Small intestine (tissue), 7 donors: ENCODE data around the gene PLEKHG4. TPM values are rescaled to one million over a fixed set of nuclear protein-coding genes. Genes with fewer than 3 reads are reported as not detected.

Source experiments
- DNase-seq, 2 donors: peaks; one replicate each; pipeline versions ENCODE4 v3.0.0 to v3.0.0-alpha.2; 2013
- FAIRE-seq: peaks from 2 replicates; lab custom pipeline; 2012; peaks lifted over from hg19 to GRCh38; lab: Jason Lieb, UNC
- H3K27ac ChIP-seq, 3 donors: one replicate each; pipeline ENCODE4 v1.5.1; 2013; ENCODE audit warnings: low read length in 2 of 3, mild to moderate bottlenecking in 2 of 3, control low read depth in 1 of 3, inconsistent platforms in 1 of 3, low read depth in 1 of 3, moderate library complexity in 1 of 3
- H3K27me3 ChIP-seq, 3 donors: one replicate each; pipeline ENCODE4 v1.6.1; 2013; ENCODE audit warnings: low read length in 3 of 3, inconsistent platforms in 1 of 3; ENCODE audit not compliant: control insufficient read depth in 3 of 3, insufficient read depth in 3 of 3
- H3K36me3 ChIP-seq, 3 donors: one replicate each; pipeline ENCODE4 v1.6.1; 2013; ENCODE audit warnings: low read length in 3 of 3, inconsistent platforms in 1 of 3, low read depth in 1 of 3, mild to moderate bottlenecking in 1 of 3, moderate library complexity in 1 of 3; ENCODE audit not compliant: control insufficient read depth in 3 of 3, insufficient read depth in 2 of 3
- H3K4me1 ChIP-seq, 3 donors: one replicate each; pipeline ENCODE4 v1.6.1; 2013; ENCODE audit warnings: low read length in 2 of 3, inconsistent platforms in 1 of 3, low read depth in 1 of 3, mild to moderate bottlenecking in 1 of 3, moderate library complexity in 1 of 3; ENCODE audit not compliant: control insufficient read depth in 3 of 3, insufficient read depth in 2 of 3
- H3K4me3 ChIP-seq, 3 donors: one replicate each; pipeline ENCODE4 v1.5.1; 2013; ENCODE audit warnings: low read length in 3 of 3, control low read depth in 1 of 3, inconsistent platforms in 1 of 3, low read depth in 1 of 3, mild to moderate bottlenecking in 1 of 3, moderate library complexity in 1 of 3
- H3K9me3 ChIP-seq, 2 donors: one replicate each; pipeline ENCODE4 v1.6.1; 2013; ENCODE audit warnings: low read depth in 1 of 2, low read length in 1 of 2; ENCODE audit not compliant: control insufficient read depth in 2 of 2, insufficient read depth in 1 of 2
- WGBS, 3 donors: extraction: QIAGEN DNeasy Blood & Tissue Kit; methylation state at CpG; one replicate each; pipeline ENCODE4 v1.1.7; 2013; 5-methylcytosine and 5-hydroxymethylcytosine counted together
- polyA plus RNA-seq, 4 donors: library from polyadenylated mRNA; stranded (reverse) in 3 of 4; unstranded in 1 of 4; fragments of 200-250 nt in 3 of 4; fragments of 120-200 nt in 1 of 4; gene quantifications; one replicate each; pipeline versions ENCODE4 v1.2.1 to v1.2.3, GENCODE V29; 2013
- donor health status: healthy with polysubstance abuse.
- donor health status: control.
- donor health status: control.
- donor health status: Bipolar disorder and iron deficiency.
- donor health status: healthy.

Gene PLEKHG4
- polyA plus RNA-seq, 4 donors: 1.6 to 7.9 (median 4.9) TPM

- no peak for FAIRE-seq
- Histone ChIP-seq H3K27me3 (no peaks in the 10 kb centered on the region), H3K36me3 (no peaks in the 10 kb centered on the region), H3K4me1 (no peaks in the 10 kb centered on the region), H3K9me3 (peaks cover 0 to 8% of the 10 kb centered on the region in 2 donors), H3K4me3 (no peak overlapping the region), H3K27ac (no peak overlapping the region)
- WGBS, 3 donors: 86 to 95% (median 91%) methylated on average over 1 of the region's 1 CpG
- DNase-seq: no peak
Measured at GRCh38 chr16:67336648-67337047, 57.3 kb downstream of the PLEKHG4 start.

Other genes with a start within 250 kb of the PLEKHG4 start
- 10 to 100 TPM in 2 of 4 donors, 1 to 10 TPM in 2; 5.9 to 13.6 (median 8.7) TPM for gene PHAF1, start 169.6 kb upstream of the PLEKHG4 start, polyA plus RNA-seq
- 1 to 10 TPM in 3 of 4 donors, under 1 TPM in 1; 0.89 to 4.9 (median 2.6) TPM for gene B3GNT9, start 128.5 kb upstream of the PLEKHG4 start, polyA plus RNA-seq
- 10 to 100 TPM; 16.6 to 37.8 (median 23.6) TPM for gene TRADD, start 119.6 kb upstream of the PLEKHG4 start, polyA plus RNA-seq
- gene FBXL8, start 119.6 kb upstream of the PLEKHG4 start, polyA plus RNA-seq: 10 to 100 TPM in 1 of 4 donors, 1 to 10 TPM in 3; 5.8 to 13.1 (median 6.9) TPM
- gene HSF4, start 114.8 kb upstream of the PLEKHG4 start, polyA plus RNA-seq: 10 to 100 TPM in 1 of 4 donors, 1 to 10 TPM in 3; 4.6 to 15.1 (median 7.6) TPM
- gene NOL3, start 109.0 kb upstream of the PLEKHG4 start, polyA plus RNA-seq: 10 to 100 TPM in 2 of 4 donors, 1 to 10 TPM in 2; 4.5 to 17.1 (median 9.5) TPM
- 10 to 100 TPM; 15.7 to 19.0 (median 18.2) TPM for gene MATCAP1, start 95.6 kb upstream of the PLEKHG4 start, polyA plus RNA-seq
- gene EXOC3L1, start 89.4 kb upstream of the PLEKHG4 start, polyA plus RNA-seq: 1 to 10 TPM; 1.6 to 7.9 (median 6.0) TPM
- gene E2F4, start 87.4 kb upstream of the PLEKHG4 start, polyA plus RNA-seq: 10 to 100 TPM; 48.6 to 63.7 (median 58.3) TPM
- gene ELMO3, start 80.4 kb upstream of the PLEKHG4 start, polyA plus RNA-seq: 100 to 1,000 TPM in 1 of 4 donors, 10 to 100 TPM in 3; 36.3 to 101 (median 67.4) TPM
- gene TMEM208, start 52.4 kb upstream of the PLEKHG4 start, polyA plus RNA-seq: 100 to 1,000 TPM in 2 of 4 donors, 10 to 100 TPM in 2; 63.0 to 153 (median 102) TPM
- 10 to 100 TPM; 12.4 to 19.7 (median 15.8) TPM for gene FHOD1, start 32.1 kb upstream of the PLEKHG4 start, polyA plus RNA-seq
- under 1 TPM in 3 of 4 donors, not detected in 1; 0.39 to 0.78 (median 0.54) TPM for gene SLC9A5, start 30.6 kb upstream of the PLEKHG4 start, polyA plus RNA-seq
- under 1 TPM in 2 of 4 donors, not detected in 2; 0.01 to 0.19 TPM for gene KCTD19, start 47.2 kb downstream of the PLEKHG4 start, polyA plus RNA-seq
- 1 to 10 TPM in 1 of 4 donors, under 1 TPM in 1, not detected in 2; 0.87 to 1.9 TPM for gene LRRC36, start 47.3 kb downstream of the PLEKHG4 start, polyA plus RNA-seq
- gene TPPP3, start 114.0 kb downstream of the PLEKHG4 start, polyA plus RNA-seq: 10 to 100 TPM; 10.3 to 34.8 (median 22.2) TPM
- 1 to 10 TPM in 3 of 4 donors, not detected in 1; 1.9 to 5.3 (median 5.2) TPM for gene ZDHHC1, start 136.9 kb downstream of the PLEKHG4 start, polyA plus RNA-seq
- gene HSD11B2, start 151.6 kb downstream of the PLEKHG4 start, polyA plus RNA-seq: 100 to 1,000 TPM in 2 of 4 donors, 10 to 100 TPM in 1, 1 to 10 TPM in 1; 9.7 to 166 (median 111) TPM
- 100 to 1,000 TPM in 3 of 4 donors, 10 to 100 TPM in 1; 98.8 to 158 (median 137) TPM for gene ATP6V0D1, start 201.6 kb downstream of the PLEKHG4 start, polyA plus RNA-seq
- under 1 TPM in 1 of 4 donors, not detected in 3; 0.10 TPM for gene AGRP, start 204.0 kb downstream of the PLEKHG4 start, polyA plus RNA-seq
- 10 to 100 TPM in 3 of 4 donors, 1 to 10 TPM in 1; 2.9 to 19.1 (median 10.9) TPM for gene RIPOR1, start 249.3 kb downstream of the PLEKHG4 start, polyA plus RNA-seq